GM23248 (cell line): ENCODE data around the gene PLCH2.

Experiments used
- EZH2 ChIP-seq: fragments of 200-600 bp; sonication (generic); IDR thresholded peaks from 2 replicates; pipeline ENCODE4 v1.6.1; 2018; ENCODE audit warnings: antibody characterized with exemption, mild to moderate bottlenecking; ENCODE audit not compliant: insufficient read depth, poor library complexity, severe bottlenecking
- EZH2phosphoT487 ChIP-seq: fragments of 200-600 bp; sonication (generic); IDR thresholded peaks from 2 replicates; pipeline ENCODE4 v1.6.1; 2018; ENCODE audit warnings: antibody characterized with exemption, moderate library complexity, mild to moderate bottlenecking, low read depth; ENCODE audit not compliant: insufficient read depth

- TF ChIP-seq EZH2 (no peak), EZH2phosphoT487 (no peak)
Measured at GRCh38 chr1:2452932-2453315, 23.2 kb upstream of the PLCH2 start.
